ENCODE measurements around the gene BNIP3.

The BNIP3 gene

GRCh38 chr10:131996466-131997365, 15.0 kb upstream of the BNIP3 start:
- TF ChIP-seq GATA2 (IDR thresholded peaks at IDR 0.05; ENCODE audit: low read depth, low read length): no peak
- TF ChIP-seq GATA3 (IDR thresholded peaks at IDR 0.05; ENCODE audit: low read depth, low read length): no peak

- TF ChIP-seq GATA2 (IDR thresholded peaks at IDR 0.05; ENCODE audit: low read depth, low read length) (no peak), GATA3 (IDR thresholded peaks at IDR 0.05; ENCODE audit: low read depth, low read length) (no peak)
Observed at GRCh38 chr10:131994435-131994834, 12.7 kb upstream of the BNIP3 start.

DNA sequence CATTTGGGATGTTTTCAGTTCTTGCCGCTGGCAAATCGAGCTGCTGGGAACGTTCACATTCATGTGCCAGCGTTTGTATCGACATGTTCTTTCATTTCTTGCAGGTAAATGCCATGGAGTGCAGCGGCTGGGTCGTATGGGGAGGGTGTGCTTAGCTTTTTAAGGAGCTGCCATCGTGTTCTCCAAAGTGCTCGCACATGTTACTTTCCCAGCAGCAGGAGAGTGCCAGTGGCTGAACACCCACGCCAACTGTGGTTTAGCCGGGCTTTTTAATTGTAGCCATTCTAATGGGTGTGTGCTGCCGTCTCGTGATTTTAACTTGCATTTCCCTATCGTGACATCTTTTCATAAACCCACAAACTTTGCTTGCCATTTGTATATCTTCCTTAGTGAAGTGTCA, 11.6 kb upstream of the BNIP3 start:
- no peak for TF ChIP-seq GATA2 (IDR thresholded peaks at IDR 0.05; ENCODE audit: low read depth, low read length)
- TF ChIP-seq GATA3 (IDR thresholded peaks at IDR 0.05; ENCODE audit: low read depth, low read length): no peak

DNA sequence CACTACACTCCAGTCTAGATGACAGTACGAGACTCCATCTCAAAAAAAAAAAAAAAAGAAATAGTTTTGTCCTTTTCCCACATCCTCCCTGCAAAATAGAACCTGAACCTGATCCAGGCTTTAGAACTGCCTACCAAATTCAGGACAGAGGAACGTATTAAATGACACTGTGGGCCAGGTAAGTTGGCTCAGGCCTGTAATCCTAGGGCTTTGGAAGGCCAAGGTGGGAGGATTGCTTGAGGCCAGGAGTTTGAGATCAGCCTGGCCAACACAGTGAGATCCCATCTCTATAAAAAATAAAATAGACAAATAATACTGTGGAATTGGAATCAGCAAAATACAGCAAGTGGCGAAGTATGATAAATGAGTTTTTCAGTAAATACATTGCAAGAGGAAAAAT, 10.0 kb upstream of the BNIP3 start:
- TF ChIP-seq GATA2 (IDR thresholded peaks at IDR 0.05; ENCODE audit: low read depth, low read length) (no peak), GATA3 (IDR thresholded peaks at IDR 0.05; ENCODE audit: low read depth, low read length) (no peak)

- TF ChIP-seq GATA3 (IDR thresholded peaks at IDR 0.05; ENCODE audit: low read depth, low read length) (no peak), GATA2 (IDR thresholded peaks at IDR 0.05; ENCODE audit: low read depth, low read length) (no peak)
Observed at GRCh38 chr10:131983780-131984179, 2.1 kb upstream of the BNIP3 start.

DNA sequence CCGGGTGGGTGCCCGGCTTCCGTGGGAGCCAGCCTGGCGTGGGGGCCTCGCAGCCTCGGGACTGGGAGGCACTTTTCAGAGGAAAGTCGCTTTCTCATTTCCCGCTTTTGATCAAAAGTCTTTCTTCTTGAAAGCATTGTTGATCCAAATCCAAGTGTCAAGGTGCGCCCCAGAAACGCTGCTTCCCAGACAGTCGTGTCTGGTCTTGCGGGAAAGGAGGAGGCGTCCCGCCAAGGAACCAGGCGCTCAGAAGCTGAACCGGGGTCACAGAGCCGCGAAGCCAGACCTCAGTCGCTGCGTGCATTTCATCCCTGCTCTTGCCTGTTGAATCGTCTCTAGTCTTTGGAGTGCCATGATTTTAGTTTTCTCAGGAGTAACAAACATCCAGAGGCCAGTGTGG, 1.1 kb upstream of the BNIP3 start:
- TF ChIP-seq GATA2 (IDR thresholded peaks at IDR 0.05; ENCODE audit: low read depth, low read length): no peak
- TF ChIP-seq GATA3 (IDR thresholded peaks at IDR 0.05; ENCODE audit: low read depth, low read length): no peak

DNA sequence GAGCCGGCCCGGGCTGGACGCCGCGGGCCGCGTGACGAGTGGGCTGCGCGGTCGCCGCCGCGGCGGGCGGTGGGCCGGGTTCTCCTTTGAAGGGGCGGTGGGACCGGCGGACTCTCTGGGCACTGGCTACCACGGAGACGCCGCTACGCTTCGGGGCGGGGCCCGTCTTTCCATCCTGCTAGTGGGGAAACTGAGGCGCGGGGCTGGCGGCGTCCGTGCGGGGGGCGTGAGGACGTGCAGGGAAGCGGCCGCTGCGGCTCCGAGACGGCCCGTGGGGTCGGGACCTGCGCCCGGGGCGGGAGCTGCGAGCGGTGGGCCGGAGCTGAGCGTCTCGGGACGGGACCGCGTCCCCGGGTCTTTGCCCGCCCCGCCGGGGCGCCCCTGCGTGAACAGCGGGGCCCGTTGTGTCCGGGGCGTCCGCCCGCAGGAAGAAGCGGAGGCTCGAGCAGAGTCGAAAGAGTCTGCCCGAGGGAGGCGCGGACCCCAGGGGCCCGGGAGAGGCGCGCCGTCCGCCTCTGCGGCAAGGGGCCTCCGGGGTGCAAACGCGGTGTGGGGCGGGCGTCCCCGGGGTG, 548 bp upstream of the BNIP3 start:
- TF ChIP-seq GATA3 (IDR thresholded peaks at IDR 0.05; ENCODE audit: low read depth, low read length): no peak

- TF ChIP-seq GATA3 (IDR thresholded peaks at IDR 0.05; ENCODE audit: low read depth, low read length) (no peak), GATA2 (IDR thresholded peaks at IDR 0.05; ENCODE audit: low read depth, low read length) (no peak)
Observed at GRCh38 chr10:131980761-131981428, 828 bp downstream of the BNIP3 start.

GRCh38 chr10:131980321-131980720, 1.4 kb downstream of the BNIP3 start:
- TF ChIP-seq GATA2 (IDR thresholded peaks at IDR 0.05; ENCODE audit: low read depth, low read length) (no peak), GATA3 (IDR thresholded peaks at IDR 0.05; ENCODE audit: low read depth, low read length) (no peak)

- TF ChIP-seq GATA3 (IDR thresholded peaks at IDR 0.05; ENCODE audit: low read depth, low read length) (no peak), GATA2 (IDR thresholded peaks at IDR 0.05; ENCODE audit: low read depth, low read length) (no peak)
Observed at GRCh38 chr10:131979821-131980270, 1.9 kb downstream of the BNIP3 start.

DNA sequence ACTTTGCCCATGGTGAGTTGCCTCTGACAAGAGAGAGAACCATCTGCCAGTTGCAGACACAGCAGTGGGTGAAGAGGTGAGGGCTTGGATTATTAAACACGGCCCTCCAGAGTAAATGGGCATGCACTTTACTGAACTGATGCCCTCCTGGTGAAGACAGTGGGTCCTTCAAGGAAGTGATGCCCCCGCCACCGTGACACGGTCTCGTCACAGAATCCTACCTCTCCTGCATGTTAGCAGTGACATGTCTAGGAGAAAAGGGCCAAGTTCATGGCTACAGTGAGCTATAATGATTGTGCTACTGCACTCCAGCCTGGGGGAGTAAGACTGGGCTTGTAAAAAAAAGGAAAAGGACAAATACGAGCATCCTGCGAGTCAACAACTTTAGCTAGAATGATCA, 2.4 kb downstream of the BNIP3 start:
- TF ChIP-seq GATA2 (IDR thresholded peaks at IDR 0.05; ENCODE audit: low read depth, low read length): no peak
- TF ChIP-seq GATA3 (IDR thresholded peaks at IDR 0.05; ENCODE audit: low read depth, low read length): no peak

DNA sequence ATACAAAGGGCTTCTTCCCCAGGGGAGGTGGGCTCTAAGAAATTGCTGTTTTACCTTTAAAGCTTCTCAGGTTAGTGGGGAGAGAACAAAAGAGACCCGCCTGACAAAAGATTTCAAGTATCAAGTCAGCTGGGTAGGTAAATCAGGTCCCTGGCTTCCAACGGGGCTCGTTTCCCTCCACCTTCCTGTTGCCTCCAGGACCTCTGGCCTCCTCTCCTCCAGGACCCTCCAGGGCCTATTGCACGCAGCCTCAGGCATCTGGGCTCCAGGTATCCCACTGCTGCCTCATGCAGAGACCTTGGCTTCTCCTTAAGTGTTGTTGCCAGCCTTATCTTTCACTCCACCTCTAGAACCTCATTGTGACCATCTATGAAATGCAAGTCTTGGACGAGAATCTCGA, 2.9 kb downstream of the BNIP3 start:
- no peak for TF ChIP-seq GATA3 (IDR thresholded peaks at IDR 0.05; ENCODE audit: low read depth, low read length)
- TF ChIP-seq GATA2 (IDR thresholded peaks at IDR 0.05; ENCODE audit: low read depth, low read length): no peak

- TF ChIP-seq GATA2 (IDR thresholded peaks at IDR 0.05; ENCODE audit: low read depth, low read length) (no peak), GATA3 (IDR thresholded peaks at IDR 0.05; ENCODE audit: low read depth, low read length) (no peak)
Observed at GRCh38 chr10:131978366-131978765, 3.4 kb downstream of the BNIP3 start.

GRCh38 chr10:131977323-131978096, 4.2 kb downstream of the BNIP3 start:
- no peak for TF ChIP-seq GATA3 (IDR thresholded peaks at IDR 0.05; ENCODE audit: low read depth, low read length)
- TF ChIP-seq GATA2 (IDR thresholded peaks at IDR 0.05; ENCODE audit: low read depth, low read length): no peak

All from SH-SY5Y (cell line).